H9 (cell line): Measurements from ENCODE around the gene ADRM1. TPM values are rescaled to one million over a fixed set of nuclear protein-coding genes. Genes with fewer than 3 reads are reported as not detected.

Experiments used
- DNase-seq: peaks from one replicate; pipeline ENCODE4 v3.0.0-alpha.2; 2017
- H2AFZ ChIP-seq: one replicate; pipeline ENCODE4 v1.6.1; 2013; ENCODE audit warnings: mild to moderate bottlenecking, low read length, control low read depth, moderate library complexity
- H2AK5ac ChIP-seq: 2 replicates; pipeline ENCODE4 v1.6.1; 2013; ENCODE audit warnings: low read length, control low read depth, mixed read lengths; ENCODE audit not compliant: insufficient read length
- H2BK120ac ChIP-seq: one replicate; pipeline ENCODE4 v1.6.1; 2013; ENCODE audit warnings: low read depth, mild to moderate bottlenecking, low read length, control low read depth, inconsistent platforms; ENCODE audit not compliant: poor library complexity, severe bottlenecking
- H2BK12ac ChIP-seq: 2 replicates; pipeline ENCODE4 v1.6.1; 2013; ENCODE audit warnings: low read length, control low read depth, mixed read lengths, low read depth; ENCODE audit not compliant: insufficient read length
- H2BK15ac ChIP-seq: 2 replicates; pipeline ENCODE4 v1.6.1; 2013; ENCODE audit warnings: low read depth, low read length, control low read depth
- H2BK20ac ChIP-seq: one replicate; pipeline ENCODE4 v1.6.1; 2013; ENCODE audit warnings: low read depth, mild to moderate bottlenecking, low read length, control low read depth, inconsistent platforms; ENCODE audit not compliant: poor library complexity, severe bottlenecking
- H2BK5ac ChIP-seq: 2 replicates; pipeline ENCODE4 v1.6.1; 2013; ENCODE audit warnings: low read length, control low read depth, mixed read lengths; ENCODE audit not compliant: insufficient read length
- H3K14ac ChIP-seq: 2 replicates; pipeline ENCODE4 v1.6.1; 2013; ENCODE audit warnings: low read length, control low read depth; ENCODE audit not compliant: insufficient read depth
- H3K18ac ChIP-seq: 2 replicates; pipeline ENCODE4 v1.6.1; 2013; ENCODE audit warnings: low read depth, mild to moderate bottlenecking, mixed read lengths, low read length, control low read depth; ENCODE audit not compliant: insufficient read length
- H3K23ac ChIP-seq: 2 replicates; pipeline ENCODE4 v1.6.1; 2013; ENCODE audit warnings: low read length, control low read depth, mixed read lengths, low read depth; ENCODE audit not compliant: insufficient read length
- H3K23me2 ChIP-seq: 2 replicates; pipeline ENCODE4 v1.6.1; 2013; ENCODE audit warnings: low read depth, mild to moderate bottlenecking, mixed read lengths, low read length, control low read depth; ENCODE audit not compliant: insufficient read length, poor library complexity, severe bottlenecking
- H3K27ac ChIP-seq: 2 replicates; pipeline ENCODE4 v1.5.1; 2013; ENCODE audit warnings: low read length, control low read depth, mixed read lengths, low read depth; ENCODE audit not compliant: insufficient read length
- H3K27me3 ChIP-seq: 2 replicates; pipeline ENCODE4 v1.6.1; 2013; ENCODE audit warnings: low read length, control low read depth, inconsistent platforms; ENCODE audit not compliant: insufficient read depth
- H3K4ac ChIP-seq: 2 replicates; pipeline ENCODE4 v1.6.1; 2013; ENCODE audit warnings: low read depth, mild to moderate bottlenecking, control low read depth, inconsistent platforms, low read length, moderate library complexity
- H3K4me1 ChIP-seq: 2 replicates; pipeline ENCODE4 v1.6.1; 2013; ENCODE audit warnings: low read length, control low read depth, inconsistent platforms; ENCODE audit not compliant: insufficient read depth
- H3K4me2 ChIP-seq: 2 replicates; pipeline ENCODE4 v1.6.1; 2013; ENCODE audit warnings: low read length, control low read depth, mixed read lengths; ENCODE audit not compliant: insufficient read length, insufficient read depth
- H3K56ac ChIP-seq: 2 replicates; pipeline ENCODE4 v1.6.1; 2013; ENCODE audit warnings: low read depth, mild to moderate bottlenecking, mixed read lengths, low read length, control low read depth; ENCODE audit not compliant: insufficient read length
- H3K79me1 ChIP-seq: 2 replicates; pipeline ENCODE4 v1.6.1; 2013; ENCODE audit warnings: low read depth, mild to moderate bottlenecking, moderate library complexity, low read length, control low read depth, inconsistent platforms; ENCODE audit not compliant: insufficient read depth, poor library complexity, severe bottlenecking
- H3K79me2 ChIP-seq: 2 replicates; pipeline ENCODE4 v1.6.1; 2013; ENCODE audit warnings: low read length, control low read depth, inconsistent platforms; ENCODE audit not compliant: insufficient read depth
- H3K9ac ChIP-seq: 2 replicates; pipeline ENCODE4 v1.6.1; 2013; ENCODE audit warnings: low read length, control low read depth, mixed read lengths; ENCODE audit not compliant: insufficient read length; ENCODE audit errors: extremely low read depth
- H3K9me3 ChIP-seq: one replicate; pipeline ENCODE4 v1.6.1; 2013; ENCODE audit warnings: low read depth, low read length, inconsistent platforms; ENCODE audit not compliant: control insufficient read depth
- H3T11ph ChIP-seq: one replicate; pipeline ENCODE4 v1.6.1; 2013; ENCODE audit warnings: mild to moderate bottlenecking, low read length, control low read depth, inconsistent platforms
- H4K20me1 ChIP-seq: one replicate; pipeline ENCODE4 v1.6.1; 2013; ENCODE audit not compliant: control insufficient read depth, insufficient read length, insufficient read depth
- H4K5ac ChIP-seq: 2 replicates; pipeline ENCODE4 v1.6.1; 2013; ENCODE audit warnings: low read depth, mild to moderate bottlenecking, mixed read lengths, low read length, control low read depth; ENCODE audit not compliant: insufficient read length
- H4K8ac ChIP-seq: replicated peaks from 2 replicates; pipeline ENCODE4 v1.6.1; 2013; ENCODE audit warnings: low read length, control low read depth, mixed read lengths, low read depth; ENCODE audit not compliant: insufficient read length
- H4K91ac ChIP-seq: 2 replicates; pipeline ENCODE4 v1.6.1; 2013; ENCODE audit warnings: low read depth, mild to moderate bottlenecking, moderate library complexity, mixed read lengths, low read length, control low read depth; ENCODE audit not compliant: insufficient read length
- H3K27ac Mint-ChIP-seq, 3 experiments: 2 replicates in 2 of 3; 3 replicates in 1 of 3; pipeline ENCODE4 v1.8.0; 2020 to 2021; ENCODE audit warnings: mixed read lengths in 3 of 3, mild to moderate bottlenecking in 1 of 3, moderate library complexity in 1 of 3
- H3K27me3 Mint-ChIP-seq: 2 replicates; pipeline ENCODE4 v1.8.0; 2021; ENCODE audit warnings: low read depth, mild to moderate bottlenecking, moderate library complexity, mixed read lengths
- H3K36me3 Mint-ChIP-seq, 3 experiments: 2 replicates in 2 of 3; 3 replicates in 1 of 3; pipeline ENCODE4 v1.8.0; 2020 to 2021; ENCODE audit warnings: low read depth in 3 of 3, mixed read lengths in 3 of 3; ENCODE audit not compliant: insufficient read depth in 1 of 3
- H3K4me1 Mint-ChIP-seq, 2 experiments: 2 replicates each; pipeline ENCODE4 v1.8.0; 2020; ENCODE audit warnings: mixed read lengths in 2 of 2
- H3K4me3 Mint-ChIP-seq, 2 experiments: 2 replicates in 1 of 2; 3 replicates in 1 of 2; pipeline ENCODE4 v1.8.0; 2020 to 2021; ENCODE audit warnings: mild to moderate bottlenecking in 2 of 2, mixed read lengths in 2 of 2, moderate library complexity in 1 of 2
- H3K9me3 Mint-ChIP-seq, 2 experiments: 2 replicates in 1 of 2; 3 replicates in 1 of 2; pipeline ENCODE4 v1.8.0; 2020; ENCODE audit warnings: mild to moderate bottlenecking in 2 of 2, mixed read lengths in 2 of 2, moderate library complexity in 1 of 2
- WGBS: extraction: QIAGEN DNeasy Blood & Tissue Kit; methylation state at CpG from one replicate; pipeline ENCODE4 v1.1.7; 2013; ENCODE audit warnings: missing lambda C conversion rate, low lambda C conversion rate, mixed read lengths; ENCODE audit not compliant: insufficient read length; ENCODE audit errors: extremely low coverage; 5-methylcytosine and 5-hydroxymethylcytosine counted together
- total RNA-seq: library from RNA; stranded (reverse); gene quantifications from 2 replicates; pipeline ENCODE4 v1.2.1, GENCODE V29; 2021
- TF ChIP-seq, protein P1 (sequence below): fragments of 200-600 bp; sonication (generic); conservative IDR thresholded peaks from 3 replicates; pipeline ENCODE4 v1.8.0; 2021; ENCODE audit warnings: antibody characterized with exemption, mild to moderate bottlenecking

The ADRM1 gene
- total RNA-seq, 1 experiment from 2014 or later = 153 TPM

DNA sequence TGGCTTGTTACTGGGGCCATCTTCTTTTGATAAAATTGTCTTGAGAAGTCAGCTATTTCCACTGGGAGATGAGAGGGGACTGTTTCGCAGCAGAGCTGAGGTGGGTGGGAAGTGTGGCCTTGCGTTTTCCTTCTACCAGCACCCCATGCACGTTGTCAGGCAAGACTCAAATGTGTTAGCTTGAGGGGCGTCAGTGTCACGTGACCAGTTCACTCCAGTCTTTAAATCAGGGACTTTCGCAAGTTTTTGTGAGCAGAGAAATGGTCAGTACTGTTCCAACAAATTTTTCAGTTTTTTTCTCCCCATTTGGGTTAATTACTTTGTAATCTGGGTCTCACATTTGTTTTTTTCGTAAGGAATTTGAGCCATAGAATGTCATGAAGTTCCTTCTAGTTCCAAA, 20.7 kb upstream of the ADRM1 start:
- TF ChIP-seq, protein P1, sequence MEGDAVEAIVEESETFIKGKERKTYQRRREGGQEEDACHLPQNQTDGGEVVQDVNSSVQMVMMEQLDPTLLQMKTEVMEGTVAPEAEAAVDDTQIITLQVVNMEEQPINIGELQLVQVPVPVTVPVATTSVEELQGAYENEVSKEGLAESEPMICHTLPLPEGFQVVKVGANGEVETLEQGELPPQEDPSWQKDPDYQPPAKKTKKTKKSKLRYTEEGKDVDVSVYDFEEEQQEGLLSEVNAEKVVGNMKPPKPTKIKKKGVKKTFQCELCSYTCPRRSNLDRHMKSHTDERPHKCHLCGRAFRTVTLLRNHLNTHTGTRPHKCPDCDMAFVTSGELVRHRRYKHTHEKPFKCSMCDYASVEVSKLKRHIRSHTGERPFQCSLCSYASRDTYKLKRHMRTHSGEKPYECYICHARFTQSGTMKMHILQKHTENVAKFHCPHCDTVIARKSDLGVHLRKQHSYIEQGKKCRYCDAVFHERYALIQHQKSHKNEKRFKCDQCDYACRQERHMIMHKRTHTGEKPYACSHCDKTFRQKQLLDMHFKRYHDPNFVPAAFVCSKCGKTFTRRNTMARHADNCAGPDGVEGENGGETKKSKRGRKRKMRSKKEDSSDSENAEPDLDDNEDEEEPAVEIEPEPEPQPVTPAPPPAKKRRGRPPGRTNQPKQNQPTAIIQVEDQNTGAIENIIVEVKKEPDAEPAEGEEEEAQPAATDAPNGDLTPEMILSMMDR = no peak
- H3K9me3 ChIP-seq = no peaks in the 10 kb centered on the region
- no peaks in the 10 kb centered on the region for H3K79me1 ChIP-seq
- no peak overlapping the region for H3K4ac ChIP-seq
- no peak for DNase-seq
- H2BK15ac ChIP-seq = no peak overlapping the region
- H3K27ac ChIP-seq = no peak overlapping the region
- no peak overlapping the region for H3K18ac ChIP-seq
- WGBS = no CpG with 5 or more reads among the region's 7 CpGs
- no peak overlapping the region for H3K4me3 Mint-ChIP-seq
- no peak overlapping the region for H2AK5ac ChIP-seq
- H3K27me3 Mint-ChIP-seq = no peaks in the 10 kb centered on the region
- no peak overlapping the region for H2AFZ ChIP-seq
- no peak overlapping the region for H2BK12ac ChIP-seq
- no peak overlapping the region for H3K4me2 ChIP-seq
- no peak overlapping the region for H4K91ac ChIP-seq
- H3K56ac ChIP-seq = no peak overlapping the region
- no peak overlapping the region for H4K8ac ChIP-seq
- H2BK120ac ChIP-seq = no peak overlapping the region
- no peak overlapping the region for H3T11ph ChIP-seq
- H4K20me1 ChIP-seq = no peaks in the 10 kb centered on the region
- no peaks in the 10 kb centered on the region for H3K79me2 ChIP-seq
- H2BK5ac ChIP-seq = no peak overlapping the region
- H3K36me3 Mint-ChIP-seq = peaks cover 15 to 69% (median 66%) of the 10 kb centered on the region in 3 experiments; a peak in 6 of 7 replicates
- no peak overlapping the region for H3K14ac ChIP-seq
- H3K27ac Mint-ChIP-seq = 0 out of 7 replicates have a peak overlapping the region, but pooled peaks of 1 of the 3 experiments have one; percentile 49
- H3K27me3 ChIP-seq = no peaks in the 10 kb centered on the region
- H3K4me1 Mint-ChIP-seq = no peaks in the 10 kb centered on the region
- H3K23me2 ChIP-seq = no peaks in the 10 kb centered on the region
- no peaks in the 10 kb centered on the region for H3K9me3 Mint-ChIP-seq
- H3K4me1 ChIP-seq = no peaks in the 10 kb centered on the region
- no peak overlapping the region for H2BK20ac ChIP-seq
- H3K9ac ChIP-seq = no peak overlapping the region
- H4K5ac ChIP-seq = no peak overlapping the region
- H3K23ac ChIP-seq = no peak overlapping the region
